GM23338 (cell line): ENCODE results near the gene NTM. TPM values are rescaled to one million over a fixed set of nuclear protein-coding genes. Genes with fewer than 3 reads are reported as not detected.

ENCODE experiments used
- NANOG ChIP-seq: IDR thresholded peaks from 2 replicates; pipeline ENCODE4 v1.6.1; 2016; ENCODE audit warnings: antibody characterized with exemption, borderline replicate concordance
- POLR2AphosphoS5 ChIP-seq: IDR thresholded peaks from 2 replicates; pipeline ENCODE4 v1.6.1; 2016; ENCODE audit warnings: antibody characterized with exemption, low read depth
- ZNF114 ChIP-seq: fragments of 250-450 bp; sonication (Bioruptor Pico); IDR thresholded peaks from 2 replicates; pipeline ENCODE4 v1.5.0; 2020; ENCODE audit warnings: mild to moderate bottlenecking, moderate library complexity
- polyA plus RNA-seq: library from polyadenylated mRNA; unstranded; fragments of >200 nt; fragmentation: Nextera tagmentation; extraction: Ambion mirVana; gene quantifications from 2 replicates; pipeline ENCODE4 v1.2.1, GENCODE V29; 2016
- total RNA-seq: library from RNA; depleted of rRNA; stranded (reverse); fragments of >200 nt; shearing (Covaris generic); gene quantifications from 2 replicates; pipeline ENCODE4 v1.2.3, GENCODE V29; 2014
- TF ChIP-seq, protein P1 (sequence below): fragments of 250-450 bp; sonication (Bioruptor Pico); IDR thresholded peaks from 2 replicates; pipeline ENCODE4 v1.5.0; 2020; ENCODE audit warnings: mild to moderate bottlenecking, moderate library complexity
- TF ChIP-seq, protein P2 (sequence below): IDR thresholded peaks from one replicate; pipeline ENCODE4 v1.6.1; 2018; ENCODE audit warnings: antibody characterized with exemption; ENCODE audit not compliant: unreplicated experiment
- TF ChIP-seq, protein P3 (sequence below), 2 experiments: fragments of 200-600 bp in 1 of 2; sonication (generic) in 1 of 2; conservative IDR thresholded peaks; 2 replicates each; pipeline versions ENCODE4 v1.5.1 to v1.6.1; 2016 to 2017; ENCODE audit warnings: antibody characterized with exemption in 2 of 2, low read depth in 2 of 2, mild to moderate bottlenecking in 2 of 2, moderate library complexity in 1 of 2

NTM gene
- total and polyA plus RNA-seq, 2 experiments from 2014 or later, result 10.6 to 14.6 TPM

DNA sequence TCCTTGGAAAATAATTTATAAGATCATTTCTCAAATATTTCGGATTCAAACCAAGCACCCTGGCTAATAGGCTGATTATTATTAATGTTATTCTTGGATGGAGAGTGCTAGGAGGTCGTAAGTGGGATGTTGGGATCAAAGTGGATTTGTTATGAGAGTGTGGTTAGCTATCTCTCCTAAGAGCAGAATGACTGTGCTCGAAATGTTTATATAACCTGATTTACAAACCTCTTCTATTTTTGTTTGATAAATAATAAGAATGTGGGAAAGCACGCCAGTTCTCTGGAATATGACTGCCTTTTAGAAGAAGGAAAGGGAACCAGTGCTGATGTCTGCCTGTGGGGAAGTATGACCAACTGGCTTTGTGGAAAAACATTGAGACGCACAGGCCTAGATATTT, 527.5 kb downstream of the NTM start (continued):
- TF ChIP-seq, protein P1, sequence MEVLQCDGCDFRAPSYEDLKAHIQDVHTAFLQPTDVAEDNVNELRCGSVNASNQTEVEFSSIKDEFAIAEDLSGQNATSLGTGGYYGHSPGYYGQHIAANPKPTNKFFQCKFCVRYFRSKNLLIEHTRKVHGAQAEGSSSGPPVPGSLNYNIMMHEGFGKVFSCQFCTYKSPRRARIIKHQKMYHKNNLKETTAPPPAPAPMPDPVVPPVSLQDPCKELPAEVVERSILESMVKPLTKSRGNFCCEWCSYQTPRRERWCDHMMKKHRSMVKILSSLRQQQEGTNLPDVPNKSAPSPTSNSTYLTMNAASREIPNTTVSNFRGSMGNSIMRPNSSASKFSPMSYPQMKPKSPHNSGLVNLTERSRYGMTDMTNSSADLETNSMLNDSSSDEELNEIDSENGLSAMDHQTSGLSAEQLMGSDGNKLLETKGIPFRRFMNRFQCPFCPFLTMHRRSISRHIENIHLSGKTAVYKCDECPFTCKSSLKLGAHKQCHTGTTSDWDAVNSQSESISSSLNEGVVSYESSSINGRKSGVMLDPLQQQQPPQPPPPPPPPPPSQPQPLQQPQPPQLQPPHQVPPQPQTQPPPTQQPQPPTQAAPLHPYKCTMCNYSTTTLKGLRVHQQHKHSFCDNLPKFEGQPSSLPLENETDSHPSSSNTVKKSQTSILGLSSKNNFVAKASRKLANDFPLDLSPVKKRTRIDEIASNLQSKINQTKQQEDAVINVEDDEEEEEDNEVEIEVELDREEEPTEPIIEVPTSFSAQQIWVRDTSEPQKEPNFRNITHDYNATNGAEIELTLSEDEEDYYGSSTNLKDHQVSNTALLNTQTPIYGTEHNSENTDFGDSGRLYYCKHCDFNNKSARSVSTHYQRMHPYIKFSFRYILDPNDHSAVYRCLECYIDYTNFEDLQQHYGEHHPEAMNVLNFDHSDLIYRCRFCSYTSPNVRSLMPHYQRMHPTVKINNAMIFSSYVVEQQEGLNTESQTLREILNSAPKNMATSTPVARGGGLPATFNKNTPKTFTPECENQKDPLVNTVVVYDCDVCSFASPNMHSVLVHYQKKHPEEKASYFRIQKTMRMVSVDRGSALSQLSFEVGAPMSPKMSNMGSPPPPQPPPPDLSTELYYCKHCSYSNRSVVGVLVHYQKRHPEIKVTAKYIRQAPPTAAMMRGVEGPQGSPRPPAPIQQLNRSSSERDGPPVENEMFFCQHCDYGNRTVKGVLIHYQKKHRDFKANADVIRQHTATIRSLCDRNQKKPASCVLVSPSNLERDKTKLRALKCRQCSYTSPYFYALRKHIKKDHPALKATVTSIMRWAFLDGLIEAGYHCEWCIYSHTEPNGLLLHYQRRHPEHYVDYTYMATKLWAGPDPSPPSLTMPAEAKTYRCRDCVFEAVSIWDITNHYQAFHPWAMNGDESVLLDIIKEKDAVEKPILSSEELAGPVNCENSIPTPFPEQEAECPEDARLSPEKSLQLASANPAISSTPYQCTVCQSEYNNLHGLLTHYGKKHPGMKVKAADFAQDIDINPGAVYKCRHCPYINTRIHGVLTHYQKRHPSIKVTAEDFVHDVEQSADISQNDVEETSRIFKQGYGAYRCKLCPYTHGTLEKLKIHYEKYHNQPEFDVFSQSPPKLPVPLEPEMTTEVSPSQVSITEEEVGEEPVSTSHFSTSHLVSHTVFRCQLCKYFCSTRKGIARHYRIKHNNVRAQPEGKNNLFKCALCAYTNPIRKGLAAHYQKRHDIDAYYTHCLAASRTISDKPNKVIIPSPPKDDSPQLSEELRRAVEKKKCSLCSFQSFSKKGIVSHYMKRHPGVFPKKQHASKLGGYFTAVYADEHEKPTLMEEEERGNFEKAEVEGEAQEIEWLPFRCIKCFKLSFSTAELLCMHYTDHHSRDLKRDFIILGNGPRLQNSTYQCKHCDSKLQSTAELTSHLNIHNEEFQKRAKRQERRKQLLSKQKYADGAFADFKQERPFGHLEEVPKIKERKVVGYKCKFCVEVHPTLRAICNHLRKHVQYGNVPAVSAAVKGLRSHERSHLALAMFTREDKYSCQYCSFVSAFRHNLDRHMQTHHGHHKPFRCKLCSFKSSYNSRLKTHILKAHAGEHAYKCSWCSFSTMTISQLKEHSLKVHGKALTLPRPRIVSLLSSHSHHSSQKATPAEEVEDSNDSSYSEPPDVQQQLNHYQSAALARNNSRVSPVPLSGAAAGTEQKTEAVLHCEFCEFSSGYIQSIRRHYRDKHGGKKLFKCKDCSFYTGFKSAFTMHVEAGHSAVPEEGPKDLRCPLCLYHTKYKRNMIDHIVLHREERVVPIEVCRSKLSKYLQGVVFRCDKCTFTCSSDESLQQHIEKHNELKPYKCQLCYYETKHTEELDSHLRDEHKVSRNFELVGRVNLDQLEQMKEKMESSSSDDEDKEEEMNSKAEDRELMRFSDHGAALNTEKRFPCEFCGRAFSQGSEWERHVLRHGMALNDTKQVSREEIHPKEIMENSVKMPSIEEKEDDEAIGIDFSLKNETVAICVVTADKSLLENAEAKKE (CRISPR knock-in tag), result no peak
- no peak for TF ChIP-seq NANOG
- no peak for TF ChIP-seq ZNF114 (CRISPR knock-in tag)
- TF ChIP-seq, protein P2, sequence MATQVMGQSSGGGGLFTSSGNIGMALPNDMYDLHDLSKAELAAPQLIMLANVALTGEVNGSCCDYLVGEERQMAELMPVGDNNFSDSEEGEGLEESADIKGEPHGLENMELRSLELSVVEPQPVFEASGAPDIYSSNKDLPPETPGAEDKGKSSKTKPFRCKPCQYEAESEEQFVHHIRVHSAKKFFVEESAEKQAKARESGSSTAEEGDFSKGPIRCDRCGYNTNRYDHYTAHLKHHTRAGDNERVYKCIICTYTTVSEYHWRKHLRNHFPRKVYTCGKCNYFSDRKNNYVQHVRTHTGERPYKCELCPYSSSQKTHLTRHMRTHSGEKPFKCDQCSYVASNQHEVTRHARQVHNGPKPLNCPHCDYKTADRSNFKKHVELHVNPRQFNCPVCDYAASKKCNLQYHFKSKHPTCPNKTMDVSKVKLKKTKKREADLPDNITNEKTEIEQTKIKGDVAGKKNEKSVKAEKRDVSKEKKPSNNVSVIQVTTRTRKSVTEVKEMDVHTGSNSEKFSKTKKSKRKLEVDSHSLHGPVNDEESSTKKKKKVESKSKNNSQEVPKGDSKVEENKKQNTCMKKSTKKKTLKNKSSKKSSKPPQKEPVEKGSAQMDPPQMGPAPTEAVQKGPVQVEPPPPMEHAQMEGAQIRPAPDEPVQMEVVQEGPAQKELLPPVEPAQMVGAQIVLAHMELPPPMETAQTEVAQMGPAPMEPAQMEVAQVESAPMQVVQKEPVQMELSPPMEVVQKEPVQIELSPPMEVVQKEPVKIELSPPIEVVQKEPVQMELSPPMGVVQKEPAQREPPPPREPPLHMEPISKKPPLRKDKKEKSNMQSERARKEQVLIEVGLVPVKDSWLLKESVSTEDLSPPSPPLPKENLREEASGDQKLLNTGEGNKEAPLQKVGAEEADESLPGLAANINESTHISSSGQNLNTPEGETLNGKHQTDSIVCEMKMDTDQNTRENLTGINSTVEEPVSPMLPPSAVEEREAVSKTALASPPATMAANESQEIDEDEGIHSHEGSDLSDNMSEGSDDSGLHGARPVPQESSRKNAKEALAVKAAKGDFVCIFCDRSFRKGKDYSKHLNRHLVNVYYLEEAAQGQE, result no peak
- no peak for TF ChIP-seq POLR2AphosphoS5
- TF ChIP-seq, protein P3, sequence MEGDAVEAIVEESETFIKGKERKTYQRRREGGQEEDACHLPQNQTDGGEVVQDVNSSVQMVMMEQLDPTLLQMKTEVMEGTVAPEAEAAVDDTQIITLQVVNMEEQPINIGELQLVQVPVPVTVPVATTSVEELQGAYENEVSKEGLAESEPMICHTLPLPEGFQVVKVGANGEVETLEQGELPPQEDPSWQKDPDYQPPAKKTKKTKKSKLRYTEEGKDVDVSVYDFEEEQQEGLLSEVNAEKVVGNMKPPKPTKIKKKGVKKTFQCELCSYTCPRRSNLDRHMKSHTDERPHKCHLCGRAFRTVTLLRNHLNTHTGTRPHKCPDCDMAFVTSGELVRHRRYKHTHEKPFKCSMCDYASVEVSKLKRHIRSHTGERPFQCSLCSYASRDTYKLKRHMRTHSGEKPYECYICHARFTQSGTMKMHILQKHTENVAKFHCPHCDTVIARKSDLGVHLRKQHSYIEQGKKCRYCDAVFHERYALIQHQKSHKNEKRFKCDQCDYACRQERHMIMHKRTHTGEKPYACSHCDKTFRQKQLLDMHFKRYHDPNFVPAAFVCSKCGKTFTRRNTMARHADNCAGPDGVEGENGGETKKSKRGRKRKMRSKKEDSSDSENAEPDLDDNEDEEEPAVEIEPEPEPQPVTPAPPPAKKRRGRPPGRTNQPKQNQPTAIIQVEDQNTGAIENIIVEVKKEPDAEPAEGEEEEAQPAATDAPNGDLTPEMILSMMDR (conservative IDR thresholded peaks at IDR 0.05; ENCODE audit: low read depth in 2 of 2), result no peak
